ENCODE data around the gene GADD45A.

GADD45A gene

GRCh38 chr1:67685067-67685557, at the start of gene GADD45A:
Gene GADD45A, plus strand, starts transcription at chr1:67685201. Its CDS starts 294 bp downstream, at chr1:67685495.
- peaks cover 7% of the 10 kb centered on the region for H3K36me3 ChIP-seq (ENCODE audit: control insufficient read depth, insufficient read depth, low read length)
- no peaks in the 10 kb centered on the region for H3K27me3 ChIP-seq (ENCODE audit: control insufficient read depth, insufficient read depth, low read length)
- peak within 1 kb of the TSS; percentile 61 for H3K9ac ChIP-seq (ENCODE audit: low read length)
- peaks cover 10% of the 10 kb centered on the region for H3K4me1 ChIP-seq (ENCODE audit: control insufficient read depth, insufficient read depth, low read length)
- peak within 1 kb of the TSS; percentile 86 for H3K27ac ChIP-seq (ENCODE audit: low read depth, low read length)
- peak within 1 kb of the TSS; percentile 80 for H3K4me3 ChIP-seq (ENCODE audit: low read length)

- Histone ChIP-seq H3K27ac (ENCODE audit: low read depth, low read length) (no peak overlapping the region), H3K4me3 (ENCODE audit: low read length) (no peak overlapping the region), H3K9ac (ENCODE audit: low read length) (no peak overlapping the region), H3K27me3 (ENCODE audit: control insufficient read depth, insufficient read depth, low read length) (no peaks in the 10 kb centered on the region), H3K36me3 (ENCODE audit: control insufficient read depth, insufficient read depth, low read length) (no peaks in the 10 kb centered on the region), H3K4me1 (ENCODE audit: control insufficient read depth, insufficient read depth, low read length) (no peaks in the 10 kb centered on the region)
Measured at GRCh38 chr1:67636146-67636545, 48.9 kb upstream of the GADD45A start.

GRCh38 chr1:67639361-67639760, 45.6 kb upstream of the GADD45A start:
- H3K36me3 ChIP-seq (ENCODE audit: control insufficient read depth, insufficient read depth, low read length) = no peaks in the 10 kb centered on the region
- H3K9ac ChIP-seq (ENCODE audit: low read length) = no peak overlapping the region
- no peak overlapping the region for H3K27ac ChIP-seq (ENCODE audit: low read depth, low read length)
- no peaks in the 10 kb centered on the region for H3K27me3 ChIP-seq (ENCODE audit: control insufficient read depth, insufficient read depth, low read length)
- no peaks in the 10 kb centered on the region for H3K4me1 ChIP-seq (ENCODE audit: control insufficient read depth, insufficient read depth, low read length)
- no peak overlapping the region for H3K4me3 ChIP-seq (ENCODE audit: low read length)

- no peak overlapping the region for H3K27ac ChIP-seq (ENCODE audit: low read depth, low read length)
- H3K4me3 ChIP-seq (ENCODE audit: low read length) = no peak overlapping the region
- no peak overlapping the region for H3K9ac ChIP-seq (ENCODE audit: low read length)
- H3K27me3 ChIP-seq (ENCODE audit: control insufficient read depth, insufficient read depth, low read length) = no peaks in the 10 kb centered on the region
- peaks cover 8% of the 10 kb centered on the region for H3K4me1 ChIP-seq (ENCODE audit: control insufficient read depth, insufficient read depth, low read length)
- no peaks in the 10 kb centered on the region for H3K36me3 ChIP-seq (ENCODE audit: control insufficient read depth, insufficient read depth, low read length)
Measured at GRCh38 chr1:67642629-67643028, 42.4 kb upstream of the GADD45A start.

GRCh38 chr1:67644566-67644965, 40.4 kb upstream of the GADD45A start:
- H3K27ac ChIP-seq (ENCODE audit: low read depth, low read length) = no peak overlapping the region

GRCh38 chr1:67645495-67646144, 39.4 kb upstream of the GADD45A start:
- Histone ChIP-seq H3K27ac (ENCODE audit: low read depth, low read length) (no peak overlapping the region), H3K4me1 (ENCODE audit: control insufficient read depth, insufficient read depth, low read length) (peaks cover 8% of the 10 kb centered on the region), H3K27me3 (ENCODE audit: control insufficient read depth, insufficient read depth, low read length) (no peaks in the 10 kb centered on the region), H3K9ac (ENCODE audit: low read length) (no peak overlapping the region), H3K4me3 (ENCODE audit: low read length) (no peak overlapping the region), H3K36me3 (ENCODE audit: control insufficient read depth, insufficient read depth, low read length) (no peaks in the 10 kb centered on the region)

More at GRCh38 chr1:67644566-67644965, 40.4 kb upstream of the GADD45A start:
- Histone ChIP-seq H3K4me3 (ENCODE audit: low read length) (no peak overlapping the region), H3K4me1 (ENCODE audit: control insufficient read depth, insufficient read depth, low read length) (peaks cover 8% of the 10 kb centered on the region), H3K9ac (ENCODE audit: low read length) (no peak overlapping the region), H3K36me3 (ENCODE audit: control insufficient read depth, insufficient read depth, low read length) (no peaks in the 10 kb centered on the region), H3K27me3 (ENCODE audit: control insufficient read depth, insufficient read depth, low read length) (no peaks in the 10 kb centered on the region)

GRCh38 chr1:67646145-67647035, 38.6 kb upstream of the GADD45A start:
- Histone ChIP-seq H3K27ac (ENCODE audit: low read depth, low read length) (peak overlapping the region; percentile 44), H3K4me1 (ENCODE audit: control insufficient read depth, insufficient read depth, low read length) (peaks cover 8% of the 10 kb centered on the region), H3K9ac (ENCODE audit: low read length) (no peak overlapping the region), H3K27me3 (ENCODE audit: control insufficient read depth, insufficient read depth, low read length) (no peaks in the 10 kb centered on the region), H3K4me3 (ENCODE audit: low read length) (no peak overlapping the region), H3K36me3 (ENCODE audit: control insufficient read depth, insufficient read depth, low read length) (no peaks in the 10 kb centered on the region)

- H3K9ac ChIP-seq (ENCODE audit: low read length) = no peak overlapping the region
- no peak overlapping the region for H3K27ac ChIP-seq (ENCODE audit: low read depth, low read length)
- H3K4me3 ChIP-seq (ENCODE audit: low read length) = no peak overlapping the region
- H3K27me3 ChIP-seq (ENCODE audit: control insufficient read depth, insufficient read depth, low read length) = no peaks in the 10 kb centered on the region
- H3K36me3 ChIP-seq (ENCODE audit: control insufficient read depth, insufficient read depth, low read length) = no peaks in the 10 kb centered on the region
- peaks cover 8% of the 10 kb centered on the region for H3K4me1 ChIP-seq (ENCODE audit: control insufficient read depth, insufficient read depth, low read length)
Measured at GRCh38 chr1:67647036-67647798, 37.8 kb upstream of the GADD45A start.

- no peak overlapping the region for H3K27ac ChIP-seq (ENCODE audit: low read depth, low read length)
- H3K9ac ChIP-seq (ENCODE audit: low read length) = no peak overlapping the region
- no peaks in the 10 kb centered on the region for H3K27me3 ChIP-seq (ENCODE audit: control insufficient read depth, insufficient read depth, low read length)
- no peak overlapping the region for H3K4me3 ChIP-seq (ENCODE audit: low read length)
- H3K36me3 ChIP-seq (ENCODE audit: control insufficient read depth, insufficient read depth, low read length) = no peaks in the 10 kb centered on the region
- H3K4me1 ChIP-seq (ENCODE audit: control insufficient read depth, insufficient read depth, low read length) = peaks cover 8% of the 10 kb centered on the region
Measured at GRCh38 chr1:67647814-67648358, 37.1 kb upstream of the GADD45A start.

GRCh38 chr1:67648582-67649326, 36.2 kb upstream of the GADD45A start:
- Histone ChIP-seq H3K9ac (ENCODE audit: low read length) (no peak overlapping the region), H3K27ac (ENCODE audit: low read depth, low read length) (no peak overlapping the region), H3K27me3 (ENCODE audit: control insufficient read depth, insufficient read depth, low read length) (no peaks in the 10 kb centered on the region)

GRCh38 chr1:67650061-67650460, 34.9 kb upstream of the GADD45A start:
- Histone ChIP-seq H3K9ac (ENCODE audit: low read length) (no peak overlapping the region), H3K4me1 (ENCODE audit: control insufficient read depth, insufficient read depth, low read length) (peaks cover 8% of the 10 kb centered on the region), H3K36me3 (ENCODE audit: control insufficient read depth, insufficient read depth, low read length) (no peaks in the 10 kb centered on the region), H3K27ac (ENCODE audit: low read depth, low read length) (no peak overlapping the region), H3K27me3 (ENCODE audit: control insufficient read depth, insufficient read depth, low read length) (no peaks in the 10 kb centered on the region), H3K4me3 (ENCODE audit: low read length) (no peak overlapping the region)

More at GRCh38 chr1:67648582-67649326, 36.2 kb upstream of the GADD45A start:
- Histone ChIP-seq H3K36me3 (ENCODE audit: control insufficient read depth, insufficient read depth, low read length) (no peaks in the 10 kb centered on the region), H3K4me3 (ENCODE audit: low read length) (no peak overlapping the region), H3K4me1 (ENCODE audit: control insufficient read depth, insufficient read depth, low read length) (peaks cover 8% of the 10 kb centered on the region)

Data from rectal smooth muscle tissue (tissue), 1 donor.